ENCODE data around the gene PPCDC. TPM values are rescaled to one million over a fixed set of nuclear protein-coding genes. Genes with fewer than 3 reads are reported as not detected.
A peak's percentile ranks its signal among the peaks of the same experiment; 100 is the strongest.

PPCDC gene, protein sequence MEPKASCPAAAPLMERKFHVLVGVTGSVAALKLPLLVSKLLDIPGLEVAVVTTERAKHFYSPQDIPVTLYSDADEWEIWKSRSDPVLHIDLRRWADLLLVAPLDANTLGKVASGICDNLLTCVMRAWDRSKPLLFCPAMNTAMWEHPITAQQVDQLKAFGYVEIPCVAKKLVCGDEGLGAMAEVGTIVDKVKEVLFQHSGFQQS
- 1 to 10 TPM; 6.4 to 8.9 (median 7.4) TPM for total RNA-seq

DNA sequence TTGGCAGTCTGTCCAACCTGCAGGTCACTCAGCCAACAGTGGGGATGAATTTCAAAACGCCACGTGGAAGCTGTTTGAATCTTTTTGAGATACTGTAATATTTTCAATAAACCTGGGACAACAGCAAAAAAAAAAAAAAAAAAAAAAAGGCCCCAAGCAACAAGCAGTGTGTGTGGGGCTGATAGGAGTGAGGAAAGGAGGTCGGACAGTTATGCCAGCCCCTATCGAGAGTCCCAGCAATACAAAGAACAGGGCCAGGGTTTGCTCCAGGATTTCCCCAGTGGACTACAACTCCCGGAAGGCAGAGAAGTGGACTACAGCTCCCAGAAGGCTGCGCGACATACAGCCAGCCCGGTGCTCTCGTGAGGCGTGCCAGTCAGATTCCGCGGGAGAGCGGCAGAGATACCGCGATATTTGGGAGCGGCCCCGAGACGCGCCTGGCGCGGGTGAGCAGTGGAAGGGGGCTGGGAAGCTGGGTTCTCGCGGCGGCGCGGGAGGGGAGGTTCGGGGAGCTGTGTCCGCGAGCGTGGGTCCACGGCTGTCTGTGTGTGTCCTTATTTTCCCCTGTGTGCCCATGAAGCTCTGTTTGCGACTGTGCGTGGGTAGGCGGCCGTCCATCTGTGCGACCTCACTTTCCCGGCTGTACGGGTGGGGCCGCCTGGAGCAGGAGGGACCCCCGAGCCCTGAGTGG lies at the start of gene PPCDC:
TSS of gene PPCDC (plus strand) at position 410 of the 691 bp plus-strand sequence. CDS start 4,729 bp downstream, outside the sequence.
- no peaks in the 10 kb centered on the region for H3K9me3 ChIP-seq
- H3K36me3 ChIP-seq, result peaks cover 0 to under 1% (median 0%) of the 10 kb centered on the region in 4 donors
- H3K4me1 ChIP-seq, result peaks cover 11 to 27% (median 16%) of the 10 kb centered on the region in 4 donors
- H3K4me3 ChIP-seq, result peak within 1 kb of the TSS; percentile 75 to 90 (median 87)
- intact Hi-C loops (cut with DNase I), result loop anchor here (10.0 kb wide), 1 partner anchor 281 kb away; no protein-coding TSS in a partner anchor
- DNase-seq (ENCODE audit: extremely low spot score), result peak; percentile 97
- H3K27me3 ChIP-seq, result no peaks in the 10 kb centered on the region
- peak within 1 kb of the TSS; percentile 87 to 90 (median 88) for H3K27ac ChIP-seq (replicated peaks in 1 of 4)
- TF ChIP-seq EP300 (IDR thresholded peaks at IDR 0.05) (no peak), POLR2AphosphoS5 (IDR thresholded peaks at IDR 0.05) (peak; percentile 94), POLR2A (IDR thresholded peaks at IDR 0.05; ENCODE audit: low read depth) (peak; percentile 43)
- TF ChIP-seq, protein P1, sequence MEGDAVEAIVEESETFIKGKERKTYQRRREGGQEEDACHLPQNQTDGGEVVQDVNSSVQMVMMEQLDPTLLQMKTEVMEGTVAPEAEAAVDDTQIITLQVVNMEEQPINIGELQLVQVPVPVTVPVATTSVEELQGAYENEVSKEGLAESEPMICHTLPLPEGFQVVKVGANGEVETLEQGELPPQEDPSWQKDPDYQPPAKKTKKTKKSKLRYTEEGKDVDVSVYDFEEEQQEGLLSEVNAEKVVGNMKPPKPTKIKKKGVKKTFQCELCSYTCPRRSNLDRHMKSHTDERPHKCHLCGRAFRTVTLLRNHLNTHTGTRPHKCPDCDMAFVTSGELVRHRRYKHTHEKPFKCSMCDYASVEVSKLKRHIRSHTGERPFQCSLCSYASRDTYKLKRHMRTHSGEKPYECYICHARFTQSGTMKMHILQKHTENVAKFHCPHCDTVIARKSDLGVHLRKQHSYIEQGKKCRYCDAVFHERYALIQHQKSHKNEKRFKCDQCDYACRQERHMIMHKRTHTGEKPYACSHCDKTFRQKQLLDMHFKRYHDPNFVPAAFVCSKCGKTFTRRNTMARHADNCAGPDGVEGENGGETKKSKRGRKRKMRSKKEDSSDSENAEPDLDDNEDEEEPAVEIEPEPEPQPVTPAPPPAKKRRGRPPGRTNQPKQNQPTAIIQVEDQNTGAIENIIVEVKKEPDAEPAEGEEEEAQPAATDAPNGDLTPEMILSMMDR (IDR thresholded peaks at IDR 0.05), result peak in 2 of 3 experiments; percentile 9 to 35
- WGBS, result 4% methylated on average over 30 of the region's 40 CpGs

DNA sequence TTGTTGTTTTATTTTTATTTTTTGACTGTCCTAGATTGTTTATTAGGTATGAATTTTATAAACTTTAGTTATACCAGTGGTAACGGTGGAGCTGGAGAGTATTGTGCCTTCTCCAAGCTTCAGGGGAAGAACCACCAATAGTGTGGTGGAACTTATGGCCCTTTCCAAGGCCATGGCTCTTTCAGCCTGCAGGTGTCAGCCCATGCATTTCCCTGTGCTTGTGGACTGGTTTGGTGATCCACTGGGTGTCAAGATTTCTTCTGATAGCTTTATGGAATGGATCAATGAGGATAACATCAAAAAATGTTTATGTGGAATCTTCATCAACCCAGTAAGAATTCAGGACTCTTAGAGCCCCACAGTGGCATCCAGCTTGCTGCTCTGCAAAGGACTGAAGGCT lies 47.2 kb upstream of the PPCDC start:
- H3K36me3 ChIP-seq, result no peaks in the 10 kb centered on the region
- intact Hi-C loops (cut with DNase I), result no loop called here
- H3K9me3 ChIP-seq, result no peaks in the 10 kb centered on the region
- WGBS, result 87% methylated on average over 1 of the region's 1 CpG
- H3K4me3 ChIP-seq, result no peak overlapping the region
- TF ChIP-seq, protein P1 (IDR thresholded peaks at IDR 0.05), result no peak
- TF ChIP-seq POLR2A (IDR thresholded peaks at IDR 0.05; ENCODE audit: low read depth) (no peak), POLR2AphosphoS5 (IDR thresholded peaks at IDR 0.05) (no peak), EP300 (IDR thresholded peaks at IDR 0.05) (no peak)
- H3K4me1 ChIP-seq, result no peaks in the 10 kb centered on the region
- DNase-seq (ENCODE audit: extremely low spot score), result no peak
- peaks cover 0 to 15% (median 0%) of the 10 kb centered on the region in 4 donors for H3K27me3 ChIP-seq
- no peak overlapping the region for H3K27ac ChIP-seq (replicated peaks in 1 of 4)

DNA sequence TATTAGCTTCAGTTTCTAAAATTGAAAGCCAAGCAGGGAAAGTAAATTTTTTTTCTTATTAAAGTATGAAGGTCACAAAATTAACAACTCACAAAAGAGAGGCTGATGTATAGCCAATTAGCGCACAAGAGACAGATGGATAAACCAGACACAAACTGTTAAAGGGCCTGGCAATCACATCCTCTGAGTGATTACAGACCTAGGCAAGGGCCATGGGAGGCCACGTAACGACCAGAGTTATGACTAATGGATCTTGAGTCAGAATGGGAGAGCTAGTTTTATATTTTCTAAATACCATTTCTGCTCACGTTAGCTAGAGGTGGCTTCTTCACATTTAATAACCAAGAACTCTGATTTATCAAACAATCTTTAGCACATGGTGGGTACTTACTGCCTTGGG lies 45.8 kb upstream of the PPCDC start:
- intact Hi-C loops (cut with DNase I), result no loop called here
- no peak for TF ChIP-seq POLR2A (IDR thresholded peaks at IDR 0.05; ENCODE audit: low read depth)
- TF ChIP-seq POLR2AphosphoS5 (IDR thresholded peaks at IDR 0.05), result no peak
- TF ChIP-seq, protein P1 (IDR thresholded peaks at IDR 0.05), result no peak
- no peak for TF ChIP-seq EP300 (IDR thresholded peaks at IDR 0.05)
- 55% methylated on average over 4 of the region's 4 CpGs for WGBS
- no peaks in the 10 kb centered on the region for H3K36me3 ChIP-seq
- no peaks in the 10 kb centered on the region for H3K4me1 ChIP-seq
- no peak overlapping the region for H3K4me3 ChIP-seq
- no peak for DNase-seq (ENCODE audit: extremely low spot score)
- peaks cover 0 to 19% (median 0%) of the 10 kb centered on the region in 4 donors for H3K27me3 ChIP-seq
- H3K27ac ChIP-seq (replicated peaks in 1 of 4), result no peak overlapping the region
- no peaks in the 10 kb centered on the region for H3K9me3 ChIP-seq

DNA sequence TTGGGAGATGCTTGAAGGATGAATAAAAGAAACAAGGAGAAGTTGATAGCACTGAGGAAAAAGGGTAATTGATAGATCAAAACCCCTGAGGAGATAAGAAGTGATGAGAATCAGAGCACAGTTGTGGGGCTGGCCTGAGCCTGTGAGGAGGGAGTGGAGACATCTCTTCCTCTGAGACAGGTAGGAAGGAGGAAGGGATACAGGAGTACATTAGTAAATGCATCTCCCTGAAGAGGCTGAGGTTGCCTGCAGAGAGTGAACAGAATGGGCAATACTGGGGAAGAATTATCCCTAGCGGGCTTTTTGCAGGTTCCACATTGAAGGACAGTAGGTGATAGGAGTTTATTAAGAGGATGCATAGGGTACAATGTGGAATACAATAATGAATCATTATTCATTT lies 45.3 kb upstream of the PPCDC start:
- no peaks in the 10 kb centered on the region for H3K36me3 ChIP-seq
- WGBS, result 63% methylated on average over 1 of the region's 1 CpG
- no peak overlapping the region for H3K4me3 ChIP-seq
- TF ChIP-seq EP300 (IDR thresholded peaks at IDR 0.05) (no peak), POLR2AphosphoS5 (IDR thresholded peaks at IDR 0.05) (no peak)
- TF ChIP-seq, protein P1 (IDR thresholded peaks at IDR 0.05), result no peak
- no peaks in the 10 kb centered on the region for H3K9me3 ChIP-seq
- no peaks in the 10 kb centered on the region for H3K4me1 ChIP-seq
- intact Hi-C loops (cut with DNase I), result no loop called here
- peaks cover 0 to 20% (median 0%) of the 10 kb centered on the region in 4 donors for H3K27me3 ChIP-seq
- no peak overlapping the region for H3K27ac ChIP-seq (replicated peaks in 1 of 4)
- DNase-seq (ENCODE audit: extremely low spot score), result no peak

Measured in esophagus muscularis mucosa (tissue), 4 donors.